NCI-H748 (cell line): ENCODE data around the gene DSP.

Experiments
- DNase-seq: peaks from one replicate; lab custom pipeline; 2025; ENCODE audit not compliant: unreplicated experiment; lab: John Stamatoyannopoulos, UW

Gene DSP

GRCh38 chr6:7537565-7538174, 3.8 kb upstream of the DSP start:
- DNase-seq = no peak

- DNase-seq = no peak
Measured at GRCh38 chr6:7538484-7538883, 3.0 kb upstream of the DSP start.

GRCh38 chr6:7540595-7540994, 876 bp upstream of the DSP start:
- peak; percentile 35 for DNase-seq

GRCh38 chr6:7542065-7542873, 798 bp downstream of the DSP start:
- peak; percentile 82 for DNase-seq

GRCh38 chr6:7542874-7543624, 1.6 kb downstream of the DSP start:
- DNase-seq = peak; percentile 92

- DNase-seq = peak; percentile 51
Measured at GRCh38 chr6:7543789-7544424, 2.4 kb downstream of the DSP start.

- DNase-seq = no peak
Measured at GRCh38 chr6:7544597-7544996, 3.1 kb downstream of the DSP start.

GRCh38 chr6:7545316-7546019, 4.0 kb downstream of the DSP start:
- DNase-seq = no peak

- no peak for DNase-seq
Measured at GRCh38 chr6:7546020-7546369, 4.5 kb downstream of the DSP start.

GRCh38 chr6:7546383-7546782, 4.9 kb downstream of the DSP start:
- DNase-seq = no peak

GRCh38 chr6:7546896-7547295, 5.4 kb downstream of the DSP start:
- DNase-seq = no peak

- DNase-seq = no peak
Measured at GRCh38 chr6:7547315-7547714, 5.8 kb downstream of the DSP start.

- DNase-seq = no peak
Measured at GRCh38 chr6:7550433-7550801, 8.9 kb downstream of the DSP start.

- no peak for DNase-seq
Measured at GRCh38 chr6:7554533-7555275, 13.2 kb downstream of the DSP start.

- DNase-seq = no peak
Measured at GRCh38 chr6:7555671-7556070, 14.2 kb downstream of the DSP start.

GRCh38 chr6:7556394-7557106, 15.1 kb downstream of the DSP start:
- DNase-seq = no peak

- no peak for DNase-seq
Measured at GRCh38 chr6:7557652-7558051, 16.2 kb downstream of the DSP start.

- DNase-seq = no peak
Measured at GRCh38 chr6:7558781-7559180, 17.3 kb downstream of the DSP start.

- no peak for DNase-seq
Measured at GRCh38 chr6:7559196-7559595, 17.7 kb downstream of the DSP start.
